Glomerular visceral epithelial cell (primary cell): ENCODE results near the gene PLEKHG4B.
"Not testable (repeated sequence)": the region's sequence is repeated elsewhere in the genome, so short reads cannot be mapped to it uniquely, and the experiment has no call there.

ENCODE experiments used
- DNase-seq: peaks from one replicate; pipeline ENCODE4 v3.0.0-alpha.2; 2016; ENCODE audit errors: extremely low spot score

PLEKHG4B gene

DNA sequence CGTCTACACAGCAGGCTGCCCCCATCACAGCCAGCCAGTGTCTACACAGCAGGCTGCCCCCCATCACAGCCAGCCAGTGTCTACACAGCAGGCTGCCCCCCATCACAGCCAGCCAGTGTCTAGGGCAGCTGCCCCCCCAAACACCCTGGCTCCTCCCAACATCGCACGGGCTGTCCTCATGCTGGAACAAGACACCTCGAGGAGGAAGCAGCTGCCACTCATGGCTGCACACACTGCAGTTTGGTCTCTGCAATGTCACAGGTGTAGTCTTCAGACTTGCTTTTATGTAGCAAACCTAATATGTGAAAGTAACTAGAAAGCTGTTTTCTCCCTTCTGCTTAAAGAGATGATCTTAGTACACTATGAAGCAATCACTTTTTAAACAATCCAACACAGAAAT, 109.0 kb downstream of the PLEKHG4B start:
- DNase-seq = no peak

DNA sequence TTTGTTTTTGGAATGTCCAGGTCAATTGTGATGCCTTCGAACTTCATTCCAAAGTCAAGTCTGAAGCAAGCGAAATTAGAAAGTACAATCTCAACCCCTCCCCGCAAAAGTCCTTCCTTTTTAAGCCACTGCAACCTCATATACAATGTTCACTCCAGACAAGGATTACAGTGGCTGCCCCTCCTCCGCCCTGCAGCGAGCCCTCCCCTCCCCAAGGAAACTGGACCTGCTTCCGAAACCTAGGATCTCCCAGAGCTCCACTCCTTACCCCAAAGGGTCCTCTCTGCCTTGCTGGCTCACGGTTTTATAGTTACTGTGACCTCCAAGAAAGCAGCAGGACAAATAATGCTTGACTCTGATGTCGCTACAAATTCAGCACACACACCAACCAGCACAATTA, 109.7 kb downstream of the PLEKHG4B start:
- DNase-seq = no peak

DNA sequence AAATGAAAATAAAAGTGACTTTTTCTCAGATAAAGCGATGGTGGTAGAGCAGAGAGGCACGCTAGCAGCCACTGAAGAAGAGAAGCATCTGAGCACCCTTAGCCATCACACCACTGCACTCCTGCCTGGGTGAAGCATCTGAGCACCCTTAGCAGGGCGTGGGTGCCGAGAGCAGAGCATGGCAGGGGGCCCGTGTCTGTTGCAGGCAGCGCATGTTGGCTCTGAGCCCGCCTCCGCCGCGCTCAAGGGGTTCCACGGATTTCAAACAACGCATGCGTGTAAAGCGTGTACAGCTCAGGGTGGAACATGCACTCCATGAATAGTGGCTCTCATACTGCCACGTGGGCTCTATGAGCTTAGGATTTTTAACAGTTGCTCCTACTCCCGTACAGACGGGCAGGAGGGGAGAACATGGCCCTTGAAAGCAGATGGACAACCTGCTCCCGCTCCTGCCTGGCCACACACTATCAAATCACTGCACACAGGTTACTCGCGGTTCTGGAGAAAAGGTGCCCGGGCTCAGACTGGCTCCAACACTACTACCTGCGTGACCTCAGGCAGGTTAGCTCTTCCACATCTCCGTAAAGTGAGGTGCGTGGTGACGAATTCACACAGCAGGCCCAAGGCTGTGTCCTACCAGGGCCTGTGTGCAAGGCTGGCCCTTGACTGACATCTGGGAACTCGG, 111.4 kb downstream of the PLEKHG4B start:
- DNase-seq = no peak

DNA sequence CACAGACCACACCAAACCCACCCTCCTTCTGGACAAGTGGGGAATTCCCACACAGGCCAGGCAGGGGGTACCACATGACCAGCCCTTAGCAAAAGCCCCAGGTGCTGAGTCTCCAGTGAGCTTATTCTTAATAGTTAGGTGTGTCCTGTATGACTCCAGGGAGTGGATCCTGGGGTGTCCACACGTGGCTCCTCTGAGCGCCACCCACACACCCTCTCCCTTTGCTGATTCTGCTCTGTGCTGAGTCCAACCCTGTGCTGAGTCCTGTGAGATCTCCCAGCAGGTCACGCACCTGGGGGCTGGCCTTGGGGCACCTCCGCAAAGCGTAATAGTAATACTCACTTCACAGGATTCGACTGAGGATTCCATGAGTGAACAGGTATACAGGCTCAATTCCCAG, 112.0 kb downstream of the PLEKHG4B start:
- DNase-seq = no peak

DNA sequence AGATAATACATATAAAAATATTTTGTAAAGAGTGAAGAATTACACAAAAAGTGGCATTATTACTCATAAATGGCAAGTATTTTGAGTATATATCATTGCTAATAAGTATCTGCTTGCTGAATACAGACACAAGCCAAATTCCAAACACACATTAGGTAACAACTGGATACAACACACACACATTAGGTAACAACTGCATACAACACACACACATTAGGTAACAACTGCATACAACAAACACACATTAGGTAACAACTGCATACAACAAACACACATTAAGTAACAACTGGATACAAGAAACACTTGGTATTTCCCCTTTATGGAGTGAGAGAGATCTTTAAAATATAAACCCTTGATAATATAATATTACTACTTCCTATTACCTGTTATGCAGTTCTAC, 112.5 kb downstream of the PLEKHG4B start:
- DNase-seq = no peak

DNA sequence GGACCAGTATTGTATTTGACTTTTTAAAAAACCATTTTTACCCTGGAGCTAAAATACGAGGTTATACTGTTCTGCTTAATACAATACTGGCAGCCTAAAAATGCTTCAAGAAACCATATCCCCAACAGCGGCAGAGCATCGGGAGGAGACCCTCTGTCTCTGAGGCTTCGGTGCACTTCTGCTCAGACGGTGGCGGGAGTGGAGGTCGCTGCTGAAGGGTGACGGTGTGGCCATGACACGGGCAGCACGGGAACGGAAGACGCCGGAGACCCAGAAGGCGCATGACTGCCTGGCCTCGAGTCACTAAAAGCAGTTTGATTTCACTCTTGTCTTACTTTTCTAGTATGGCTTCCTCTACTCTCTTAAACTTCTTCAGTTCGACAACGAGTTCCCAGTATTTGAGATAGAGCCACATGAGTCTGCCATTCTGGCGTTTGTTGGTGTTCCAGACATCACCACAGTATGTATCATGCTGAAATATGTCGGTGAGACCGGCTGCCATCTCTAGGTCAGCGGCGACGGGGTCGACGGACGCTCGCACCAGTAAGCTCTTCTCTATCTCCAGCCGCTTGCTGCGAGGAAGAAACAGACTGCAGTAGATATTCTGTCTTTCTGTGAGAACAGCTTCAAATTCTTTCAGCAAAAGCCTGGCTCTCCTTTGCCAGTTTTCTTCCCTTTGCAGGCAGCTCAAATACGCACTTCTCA, 113.2 kb downstream of the PLEKHG4B start:
- DNase-seq = no peak

DNA sequence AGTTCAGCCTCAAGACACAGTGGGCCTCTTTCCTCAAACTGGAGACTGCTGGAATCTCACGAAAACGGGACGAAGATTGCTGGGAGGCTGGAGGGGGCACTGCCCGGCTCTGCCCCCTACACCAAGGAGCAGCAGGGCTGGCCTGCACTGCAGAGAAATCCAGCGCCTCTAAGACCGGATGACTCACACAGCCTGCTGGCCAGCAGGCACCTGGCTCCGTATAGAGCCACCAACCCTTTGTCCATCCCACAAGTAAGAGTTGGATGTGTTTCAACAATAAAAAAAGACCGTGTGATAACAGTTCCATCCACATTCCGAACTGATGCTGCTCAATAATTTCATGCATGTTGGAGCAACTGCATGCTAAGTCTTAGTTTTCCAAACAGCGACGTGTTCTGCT, 114.4 kb downstream of the PLEKHG4B start:
- DNase-seq = peak; percentile 21

DNA sequence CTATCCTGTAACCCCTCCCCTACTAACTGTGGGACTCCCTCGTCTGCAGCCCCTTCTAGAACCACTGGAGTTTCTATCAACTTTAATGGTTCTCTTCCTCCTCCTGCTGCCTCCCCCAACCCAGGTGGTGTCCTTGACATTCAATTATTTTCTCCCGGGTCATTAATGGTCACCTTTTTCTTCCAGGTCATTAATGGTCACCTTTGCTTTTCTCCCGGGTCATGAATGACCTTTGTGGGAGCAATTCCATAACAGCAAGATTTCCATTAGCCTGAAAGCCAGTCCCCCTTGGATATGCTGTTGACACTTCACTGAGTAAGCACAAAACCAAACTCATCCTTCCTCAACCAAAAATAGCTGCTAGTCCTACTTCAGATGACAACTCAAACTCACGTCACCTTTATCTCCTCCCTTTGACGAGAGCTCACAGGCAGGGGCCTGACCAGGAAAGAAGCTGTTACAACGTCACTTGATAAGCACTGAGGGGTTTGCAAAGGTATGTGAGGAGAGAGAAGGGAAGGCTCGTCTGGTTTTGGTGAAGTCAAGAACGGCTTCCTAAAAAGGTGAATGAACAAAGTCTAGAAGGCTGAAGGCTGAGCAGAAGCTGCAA, 115.1 kb downstream of the PLEKHG4B start:
- DNase-seq = no peak

DNA sequence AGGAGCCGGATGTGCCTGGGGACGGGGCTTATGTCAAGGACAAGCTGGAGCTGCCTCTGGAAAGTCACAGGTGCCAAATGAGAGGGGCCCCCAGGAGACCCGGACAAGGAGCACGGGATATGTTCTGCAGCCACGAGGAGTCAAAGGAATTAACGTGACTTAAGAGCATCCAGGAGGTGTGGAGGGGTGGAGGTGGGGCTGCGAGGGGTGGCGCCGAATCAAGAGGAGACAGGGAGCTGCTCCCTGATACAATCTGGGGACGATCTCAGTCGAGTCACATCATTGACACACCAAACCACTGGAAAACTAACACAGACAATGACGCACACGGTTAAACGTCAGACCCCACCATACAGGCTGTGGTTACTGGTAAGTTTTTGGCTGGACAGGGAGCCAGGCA, 115.6 kb downstream of the PLEKHG4B start:
- DNase-seq = no peak

DNA sequence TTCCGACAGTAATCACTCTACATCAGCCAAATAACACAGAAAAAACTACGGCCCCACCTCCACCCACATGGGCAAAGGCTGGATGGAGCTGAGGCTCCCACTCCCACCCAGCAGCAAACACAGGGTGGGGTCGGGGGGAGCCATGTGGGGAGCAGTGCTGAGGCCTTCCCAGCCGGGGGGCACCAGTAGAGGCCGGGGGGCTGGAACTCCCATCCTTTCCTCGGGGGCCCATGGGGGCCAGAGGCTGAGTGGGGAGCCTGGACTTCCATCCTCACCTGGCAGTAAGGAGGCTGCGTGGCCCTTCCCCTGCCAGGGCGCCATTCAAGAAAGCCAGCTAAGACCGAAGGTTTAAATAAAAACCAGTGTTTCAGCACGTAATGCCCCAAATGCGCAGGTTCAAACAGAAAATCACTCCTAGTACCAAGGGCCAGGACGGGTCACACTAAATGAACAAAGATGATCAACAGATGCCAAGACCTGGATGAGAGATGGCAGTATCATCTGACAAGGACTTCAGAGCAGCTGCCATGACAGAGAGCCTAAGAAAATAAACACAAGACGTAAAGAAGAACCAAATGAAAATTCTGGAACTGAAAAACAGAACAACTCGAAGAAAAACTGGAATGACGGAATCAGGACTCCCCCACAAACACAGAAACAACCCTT, 116.6 kb downstream of the PLEKHG4B start:
- no peak for DNase-seq

DNA sequence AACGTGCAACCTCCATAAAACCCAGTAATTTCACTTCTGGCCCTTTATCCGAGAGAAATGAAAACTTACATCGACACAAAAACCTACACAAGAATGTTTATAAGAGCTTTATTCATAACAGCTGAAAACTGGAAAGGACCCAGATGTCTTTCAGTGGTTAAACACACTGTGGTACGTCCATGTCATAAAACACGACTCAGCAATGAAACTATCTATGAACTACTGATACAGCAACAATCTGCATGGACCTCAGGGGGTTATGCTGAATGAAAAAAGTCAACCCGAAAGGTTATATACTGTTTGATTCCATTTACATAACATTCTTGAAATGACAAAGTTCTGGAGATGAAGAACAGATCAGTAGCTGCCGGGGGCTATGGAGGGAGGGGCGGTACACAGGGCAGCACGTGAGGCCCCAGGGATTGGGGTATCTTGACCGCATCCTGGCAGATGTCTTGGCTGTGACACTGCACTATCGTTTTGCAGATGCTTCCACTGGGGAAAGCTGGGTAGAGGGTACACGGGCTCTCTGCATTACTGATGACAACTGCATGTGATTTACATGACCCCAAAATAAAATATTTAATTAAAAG, 121.9 kb downstream of the PLEKHG4B start:
- no peak for DNase-seq

DNA sequence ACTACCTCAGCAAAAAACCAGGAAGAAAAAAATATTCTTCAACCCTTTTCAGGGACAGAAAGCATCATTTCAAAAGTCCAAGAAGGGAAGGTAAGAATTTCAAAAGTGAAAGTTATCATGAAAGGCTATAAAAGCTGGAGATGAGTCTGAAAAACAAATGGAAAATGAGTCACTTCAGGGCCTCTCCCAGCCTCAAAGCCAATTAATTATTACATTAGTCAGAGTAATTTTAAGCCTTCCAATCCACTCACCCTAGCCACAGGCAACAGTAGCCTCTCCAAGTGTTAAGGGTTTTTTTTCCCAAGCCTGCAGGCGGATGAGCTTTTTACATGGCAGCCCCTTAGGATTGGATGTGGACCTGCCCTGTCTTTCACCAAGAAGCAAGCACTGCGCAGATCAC, 123.3 kb downstream of the PLEKHG4B start:
- peak; percentile 48 for DNase-seq

DNA sequence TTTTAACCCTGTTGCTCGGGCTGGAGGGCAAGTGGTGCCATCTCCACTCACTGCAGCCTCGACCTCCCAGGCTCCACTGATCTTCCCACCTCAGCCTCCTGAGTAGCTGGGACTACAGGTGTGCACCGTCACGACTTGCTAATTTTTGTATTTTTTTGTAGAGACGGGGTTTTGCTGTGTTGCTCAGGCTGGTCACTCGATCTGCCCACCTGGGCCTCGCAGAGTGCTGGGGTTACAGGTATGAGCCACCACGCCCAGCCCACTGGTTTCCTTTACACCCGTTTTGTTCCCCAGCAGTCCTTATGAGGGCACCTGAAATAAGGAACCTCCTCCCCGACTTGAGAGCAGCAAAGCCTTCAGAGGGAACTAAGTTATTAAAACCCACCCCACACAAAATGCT, 124.1 kb downstream of the PLEKHG4B start:
- DNase-seq = not testable (repeated sequence)

DNA sequence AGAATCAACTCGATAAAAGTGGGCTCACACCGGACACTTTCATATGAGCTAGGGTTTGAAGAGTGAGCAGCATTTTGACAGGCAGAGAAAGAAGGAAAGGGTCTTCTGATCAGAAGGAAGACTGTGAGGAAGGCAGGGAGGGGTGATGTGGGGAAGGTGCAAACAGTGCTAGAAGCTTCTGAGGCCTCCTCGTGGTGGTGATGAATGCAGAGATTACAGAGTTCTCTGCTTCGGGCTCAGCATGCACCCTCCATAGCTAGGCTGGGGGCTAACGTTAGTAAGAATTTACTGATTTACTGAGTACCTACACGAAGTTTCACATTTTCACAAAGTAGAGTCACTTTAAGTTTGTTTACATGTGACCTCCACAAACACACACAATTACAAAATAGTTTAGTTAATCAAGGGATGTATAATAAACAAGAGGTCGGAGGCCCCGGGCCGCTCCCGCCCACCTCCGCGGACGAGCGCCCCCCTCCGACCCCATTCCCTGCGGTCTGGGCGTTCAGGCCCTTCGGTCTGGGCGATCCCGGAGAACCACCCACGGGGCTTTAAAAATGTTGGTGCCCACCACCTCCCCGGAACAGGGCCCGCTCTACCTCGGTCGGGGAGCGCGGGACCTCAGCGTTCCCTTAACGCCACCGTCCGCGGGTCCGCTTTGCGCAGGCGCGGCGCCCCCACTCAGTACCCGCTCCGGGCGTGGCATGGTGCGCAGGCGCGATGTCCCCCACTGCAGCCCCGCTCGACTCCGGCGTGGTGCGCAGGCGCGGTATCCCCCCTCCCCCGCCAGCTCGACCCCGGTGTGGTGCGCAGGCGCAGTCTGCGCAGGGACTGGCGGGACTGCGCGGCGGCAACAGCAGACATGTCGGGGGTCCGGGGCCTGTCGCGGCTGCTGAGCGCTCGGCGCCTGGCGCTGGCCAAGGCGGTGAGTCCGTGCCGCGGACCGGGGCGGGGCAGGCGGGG, 125.8 kb downstream of the PLEKHG4B start, which contains the start of the genes CCDC127 and SDHA:
Gene CCDC127 (minus strand): TSS at position 660 of the 963 bp plus-strand sequence. CDS start 1,304 bp downstream, outside the sequence.
Gene SDHA (plus strand): TSS at position 827 of the 963 bp plus-strand sequence. CDS start 36 bp downstream, at position 863.
- DNase-seq = peak; percentile 97

DNA sequence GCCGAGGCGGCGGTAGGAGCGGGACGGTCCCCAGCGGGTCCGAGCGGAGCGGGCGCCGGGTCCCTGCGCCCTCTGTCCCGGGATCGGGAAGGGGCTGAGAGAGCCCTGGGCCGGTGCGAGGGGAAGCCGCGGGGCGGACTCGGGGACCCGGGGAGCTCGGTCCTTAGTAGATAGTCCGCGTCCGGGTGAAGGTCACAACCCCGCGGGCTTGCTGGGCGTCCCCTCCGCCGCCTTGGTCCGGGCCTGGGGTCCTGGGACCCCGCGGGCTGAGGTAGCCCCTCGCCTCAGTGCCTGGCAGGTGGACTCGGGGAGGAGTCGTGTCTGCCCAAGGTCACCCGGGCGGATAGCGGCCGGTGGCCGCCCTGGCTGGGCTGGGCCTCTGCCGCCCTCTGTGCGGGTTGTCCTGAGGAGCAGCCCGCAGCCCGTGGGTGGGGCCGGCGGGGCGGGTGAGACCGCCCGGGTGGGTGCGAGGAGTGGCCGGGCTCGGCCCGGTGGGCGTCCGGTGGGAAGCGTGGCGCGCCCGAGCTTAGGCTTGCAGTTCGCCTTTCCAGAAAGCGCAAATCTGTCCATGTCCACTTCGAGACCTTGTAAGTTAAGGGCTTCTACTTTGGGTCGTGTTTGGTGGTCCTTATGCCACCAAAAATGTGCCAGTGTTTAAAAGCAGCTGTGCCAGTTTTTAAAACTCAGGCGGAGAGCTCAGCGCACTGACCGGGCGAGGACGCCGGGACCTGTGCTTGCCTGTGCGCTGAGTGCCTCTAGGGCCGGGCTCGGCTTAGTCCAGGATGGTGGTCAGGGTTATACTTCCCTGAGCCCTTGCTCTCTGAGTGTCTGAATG, 126.7 kb downstream of the PLEKHG4B start:
- peak; percentile 43 for DNase-seq

DNA sequence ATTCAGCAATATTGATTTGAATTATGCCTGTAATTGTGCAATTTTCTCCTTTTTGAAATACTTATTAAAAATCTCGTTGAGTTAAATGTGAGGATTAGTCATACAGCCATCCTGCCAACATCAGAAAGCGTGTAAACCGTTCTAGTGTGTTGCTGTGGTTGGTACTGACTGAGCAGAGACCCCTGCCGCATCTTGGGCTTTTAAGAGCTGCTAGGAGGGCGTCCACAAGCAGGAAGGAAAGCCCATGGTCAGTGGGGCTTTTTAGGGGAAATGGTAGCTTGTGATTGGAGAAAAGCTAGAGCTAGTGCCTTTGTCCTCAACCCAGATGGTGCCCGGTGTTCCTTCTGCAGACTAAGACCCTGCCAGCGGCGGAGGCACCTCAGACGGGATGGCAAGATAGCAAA, 127.5 kb downstream of the PLEKHG4B start:
- DNase-seq = peak; percentile 31

DNA sequence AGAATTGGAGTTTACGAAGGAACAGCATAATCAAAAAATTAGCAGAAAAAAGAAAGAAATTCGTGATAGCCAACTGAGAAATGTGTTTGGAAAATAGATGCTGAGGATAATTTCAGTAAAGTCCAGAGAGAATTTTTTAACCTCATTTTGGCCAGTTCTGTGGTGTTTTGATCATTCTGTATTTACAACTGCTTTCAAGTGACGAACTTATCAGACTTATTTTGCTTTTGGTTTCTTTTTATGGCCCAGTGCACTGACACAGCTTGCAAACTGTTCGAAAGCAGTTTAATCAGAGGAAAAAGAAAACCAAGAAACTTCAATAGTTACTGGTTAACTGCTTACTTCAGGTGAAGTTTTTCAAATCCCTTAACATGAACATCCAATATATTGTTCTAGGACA, 128.0 kb downstream of the PLEKHG4B start:
- no peak for DNase-seq

DNA sequence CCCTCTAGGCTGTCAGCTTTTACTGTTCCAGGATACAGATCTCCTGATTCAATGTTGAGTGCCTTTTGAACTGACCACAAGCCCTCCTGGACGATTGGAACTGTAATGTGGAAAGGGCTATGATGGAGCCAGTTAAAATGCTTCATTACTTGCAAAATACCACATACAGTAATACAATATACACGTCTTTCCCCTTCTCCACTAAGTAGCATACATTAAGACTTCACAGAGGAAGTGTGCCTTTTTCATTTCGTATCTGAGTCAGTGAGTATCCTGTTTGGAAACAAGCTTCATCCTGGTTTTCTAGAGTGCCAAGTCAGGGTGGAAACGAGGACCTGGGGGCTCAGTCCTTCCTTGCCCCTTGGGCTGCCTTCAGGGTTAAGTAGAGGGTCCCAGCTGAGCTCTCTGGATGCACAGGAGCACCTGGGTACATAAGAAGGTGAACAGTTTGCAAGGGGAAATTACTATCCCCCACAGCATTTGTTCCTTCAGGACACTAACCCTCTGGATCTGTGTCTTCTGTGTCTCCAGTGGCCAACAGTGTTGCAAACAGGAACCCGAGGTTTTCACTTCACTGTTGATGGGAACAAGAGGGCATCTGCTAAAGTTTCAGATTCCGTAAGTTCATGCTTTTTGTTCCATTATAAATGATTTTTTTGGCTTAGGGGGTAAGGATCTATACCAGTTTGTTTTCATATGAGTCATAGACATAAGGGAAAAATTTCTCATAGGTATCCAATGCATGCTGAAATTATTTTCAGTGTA, 131.2 kb downstream of the PLEKHG4B start:
- DNase-seq = not testable (repeated sequence)

DNA sequence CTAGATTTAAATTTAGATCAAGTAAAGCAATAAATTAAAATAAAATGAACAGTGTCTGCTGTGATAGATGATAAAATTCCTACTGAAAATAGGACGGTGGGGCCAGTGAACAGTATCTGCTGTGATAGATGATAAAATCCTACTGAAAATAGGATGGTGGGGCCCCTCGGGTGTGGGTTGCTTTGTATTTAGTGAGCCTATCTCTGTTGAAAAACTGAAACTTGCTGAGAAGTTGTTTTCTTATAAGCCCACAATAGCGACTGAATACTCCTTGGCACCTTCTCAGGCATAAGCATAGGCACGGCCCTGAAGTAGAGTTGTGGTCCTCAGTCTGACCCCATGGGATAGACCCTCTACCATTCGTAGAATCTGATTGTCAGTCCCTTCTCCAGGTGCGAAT, 131.8 kb downstream of the PLEKHG4B start:
- no peak for DNase-seq
